IMR-90 (cell line): Measurements from ENCODE around the gene NOL12. TPM values are rescaled to one million over a fixed set of nuclear protein-coding genes. Genes with fewer than 3 reads are reported as not detected.

Experiments used
- ATAC-seq: fragments of 200-7000 bp; cut with Tn5 transposase; 2 replicates; pipeline ENCODE4 v1.9.1; 2020; ENCODE audit warnings: low read depth, mild to moderate bottlenecking, moderate library complexity
- BruUV-seq: library from RNA; stranded (reverse); fragments of 400-500 nt; replicated peaks from 2 replicates; lab custom pipeline; 2021; lab: Mats Ljungman, UMichigan
- CTCF ChIA-PET: fragments of 300-600 bp; formaldehyde crosslinking; extraction: SDS; loops from one replicate; lab custom pipeline; 2021; ENCODE audit warnings: antibody characterized with exemption; lab: Yijun Ruan, JAX
- POLR2A ChIA-PET: fragments of 300-600 bp; sonication (Branson Sonifier 250); formaldehyde crosslinking; loops from one replicate; lab custom pipeline; 2022; ENCODE audit warnings: antibody characterized with exemption; ENCODE audit not compliant: unreplicated experiment; lab: Charles Lee
- DNase-seq: peaks from one replicate; pipeline ENCODE4 v3.0.0; 2013
- H2AFZ ChIP-seq: replicated peaks from 2 replicates; pipeline ENCODE3; 2013; ENCODE audit warnings: low read length, mild to moderate bottlenecking; ENCODE audit not compliant: poor library complexity
- H2AK5ac ChIP-seq: 2 replicates; pipeline ENCODE4 v1.6.1; 2013; ENCODE audit warnings: low read depth, low read length, inconsistent platforms
- H2AK9ac ChIP-seq: replicated peaks from 2 replicates; pipeline ENCODE3; 2013; ENCODE audit warnings: mild to moderate bottlenecking, low read depth, low read length, moderate library complexity; ENCODE audit not compliant: poor library complexity
- H2BK120ac ChIP-seq: 2 replicates; pipeline ENCODE4 v1.6.1; 2013; ENCODE audit warnings: low read depth, low read length, inconsistent platforms
- H2BK15ac ChIP-seq: 3 replicates; pipeline ENCODE4 v1.6.1; 2013; ENCODE audit warnings: low read depth, low read length, inconsistent platforms
- H2BK20ac ChIP-seq: 2 replicates; pipeline ENCODE4 v1.6.1; 2013; ENCODE audit warnings: low read depth, mild to moderate bottlenecking, inconsistent platforms, low read length, moderate library complexity
- H2BK5ac ChIP-seq: 2 replicates; pipeline ENCODE4 v1.6.1; 2013; ENCODE audit warnings: mild to moderate bottlenecking, low read depth, low read length, inconsistent platforms; ENCODE audit not compliant: poor library complexity, severe bottlenecking
- H3K14ac ChIP-seq: replicated peaks from 2 replicates; pipeline ENCODE4 v1.6.1; 2013; ENCODE audit warnings: low read depth, low read length, inconsistent platforms
- H3K18ac ChIP-seq: 2 replicates; pipeline ENCODE4 v1.6.1; 2013; ENCODE audit warnings: low read depth, low read length, control low read depth
- H3K23ac ChIP-seq: 2 replicates; pipeline ENCODE4 v1.6.1; 2013; ENCODE audit warnings: low read depth, low read length, inconsistent platforms
- H3K27ac ChIP-seq: 2 replicates; pipeline ENCODE4 v1.5.1; 2013; ENCODE audit warnings: mild to moderate bottlenecking, control low read depth, low read length; ENCODE audit not compliant: insufficient read depth
- H3K27me3 ChIP-seq: 2 replicates; pipeline ENCODE4 v1.6.1; 2013; ENCODE audit warnings: low read length; ENCODE audit not compliant: control insufficient read depth, insufficient read depth
- H3K36me3 ChIP-seq: 2 replicates; pipeline ENCODE4 v1.6.1; 2013; ENCODE audit warnings: low read length, mixed read lengths; ENCODE audit not compliant: control insufficient read depth, insufficient read depth
- H3K4ac ChIP-seq: 2 replicates; pipeline ENCODE4 v1.6.1; 2013; ENCODE audit warnings: low read depth, low read length, inconsistent platforms
- H3K4me1 ChIP-seq: 2 replicates; pipeline ENCODE4 v1.6.1; 2013; ENCODE audit warnings: low read length, mixed read lengths; ENCODE audit not compliant: control insufficient read depth, insufficient read depth
- H3K4me2 ChIP-seq: 2 replicates; pipeline ENCODE4 v1.6.1; 2013; ENCODE audit warnings: low read depth, mild to moderate bottlenecking, control low read depth, low read length, moderate library complexity
- H3K4me3 ChIP-seq: 2 replicates; pipeline ENCODE4 v1.5.1; 2013; ENCODE audit warnings: low read depth, mild to moderate bottlenecking, control low read depth, low read length, moderate library complexity; ENCODE audit not compliant: insufficient read depth
- H3K56ac ChIP-seq: 2 replicates; pipeline ENCODE4 v1.6.1; 2013; ENCODE audit warnings: low read length, inconsistent platforms; ENCODE audit not compliant: insufficient read depth; ENCODE audit errors: extremely low read depth
- H3K79me1 ChIP-seq, 2 experiments: 2 replicates each; pipeline ENCODE4 v1.6.1; 2013; ENCODE audit warnings: low read length in 2 of 2, inconsistent platforms in 1 of 2, low read depth in 1 of 2
- H3K9ac ChIP-seq: 2 replicates; pipeline ENCODE4 v1.6.1; 2013; ENCODE audit warnings: low read depth, low read length, control low read depth
- H3K9me1 ChIP-seq: 2 replicates; pipeline ENCODE4 v1.6.1; 2013; ENCODE audit warnings: low read length, inconsistent platforms; ENCODE audit not compliant: insufficient read depth
- H3K9me3 ChIP-seq: 2 replicates; pipeline ENCODE4 v1.6.1; 2013; ENCODE audit warnings: low read length; ENCODE audit not compliant: control insufficient read depth, insufficient read depth
- H4K20me1 ChIP-seq: 2 replicates; pipeline ENCODE4 v1.6.1; 2013; ENCODE audit warnings: low read length, inconsistent platforms; ENCODE audit not compliant: insufficient read depth
- H4K5ac ChIP-seq: 2 replicates; pipeline ENCODE4 v1.6.1; 2013; ENCODE audit warnings: mild to moderate bottlenecking, low read depth, low read length, control low read depth
- H4K8ac ChIP-seq, 2 experiments: 2 replicates each; pipeline ENCODE4 v1.6.1; 2013; ENCODE audit warnings: low read depth in 2 of 2, low read length in 2 of 2, control low read depth in 1 of 2, inconsistent platforms in 1 of 2
- H4K91ac ChIP-seq: 2 replicates; pipeline ENCODE4 v1.6.1; 2013; ENCODE audit warnings: low read depth, low read length, inconsistent platforms; ENCODE audit not compliant: insufficient read depth
- CHD1 ChIP-seq: IDR thresholded peaks from 2 replicates; pipeline ENCODE4 v1.6.1; 2012; ENCODE audit warnings: low read depth, low read length, improper control_type of control experiment
- FOS ChIP-seq: fragments of 150-350 bp; IDR thresholded peaks from 2 replicates; pipeline ENCODE4 v1.6.1; 2016; ENCODE audit warnings: low read depth, low read length
- MAZ ChIP-seq: IDR thresholded peaks from 2 replicates; pipeline ENCODE4 v1.6.1; 2012; ENCODE audit warnings: low read depth, mild to moderate bottlenecking, low read length, improper control_type of control experiment, moderate library complexity, borderline replicate concordance
- WGBS, 2 experiments: methylation state at CpG; one replicate each; pipeline versions ENCODE4 v1.1.5 to v1.1.7; 2013; ENCODE audit warnings: missing lambda C conversion rate in 2 of 2; ENCODE audit not compliant: insufficient read length in 1 of 2; ENCODE audit errors: extremely low coverage in 2 of 2; 5-methylcytosine and 5-hydroxymethylcytosine counted together
- dilution Hi-C: fragments of 300-500 bp; cut with HindIII; formaldehyde crosslinking; loops from one replicate; pipeline ENCODE4 v1.14.3; 2018; ENCODE audit warnings: low sequenced_read_pairs; ENCODE audit not compliant: unreplicated experiment
- in situ Hi-C: fragments of 300-500 bp; cut with MboI; formaldehyde crosslinking; loops from 3 replicates; pipeline ENCODE4 v1.14.3; 2019; ENCODE audit warnings: low sequenced_read_pairs, inconsistent platforms, mixed read lengths
- intact Hi-C: fragments of 100-400 bp; cut with micrococcal nuclease; formaldehyde crosslinking; loops from 2 replicates; pipeline ENCODE4 v1.10.0; 2022
- polyA plus RNA-seq, 3 experiments: library from polyadenylated mRNA; depleted of rRNA; stranded (reverse); fragments of >200 nt; gene quantifications; 2 replicates each; pipeline ENCODE4 v1.2.3, GENCODE V29; 2012; ENCODE audit warnings: low replicate concordance in 1 of 3
- total RNA-seq: library from RNA; depleted of rRNA; stranded (reverse); fragments of >200 nt; gene quantifications from 2 replicates; pipeline ENCODE4 v1.2.3, GENCODE V29; 2012

Gene NOL12
- total and polyA plus RNA-seq, 2 of the 4 experiments (the other 2 are of a cell fraction), result 16.0 to 25.6 TPM

DNA sequence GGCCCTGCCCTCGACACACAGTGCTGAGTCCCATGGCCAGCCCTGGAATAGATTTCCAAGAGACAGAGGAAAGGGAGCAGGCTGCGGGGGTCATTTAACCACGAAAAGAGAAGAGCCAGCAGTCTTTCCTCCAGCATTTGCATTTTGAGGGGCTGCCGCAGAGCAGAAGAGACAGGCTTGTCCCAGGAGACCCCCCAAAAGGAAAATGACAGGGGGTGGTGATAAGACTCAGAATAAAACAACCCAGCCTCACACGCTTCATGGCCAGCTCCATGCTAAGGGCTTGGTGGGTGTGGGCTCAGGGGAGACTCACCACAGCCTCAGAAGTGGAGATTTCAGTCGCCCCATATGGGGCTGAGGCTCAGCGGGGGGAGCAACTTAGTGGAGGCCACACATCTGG is 27.6 kb downstream of the NOL12 start:
- Histone ChIP-seq H2BK20ac (no peak overlapping the region), H2AFZ (no peak overlapping the region), H2BK15ac (no peak overlapping the region), H4K91ac (no peak overlapping the region), H3K9ac (no peak overlapping the region), H4K20me1 (no peaks in the 10 kb centered on the region), H4K8ac (no peak overlapping the region), H3K4ac (no peak overlapping the region), H3K4me1 (no peaks in the 10 kb centered on the region), H2BK5ac (no peak overlapping the region), H3K18ac (no peak overlapping the region), H3K79me1 (no peaks in the 10 kb centered on the region), H3K36me3 (no peaks in the 10 kb centered on the region), H3K27ac (no peak overlapping the region), H3K56ac (no peak overlapping the region), H3K9me3 (no peaks in the 10 kb centered on the region), H2BK120ac (no peak overlapping the region), H2AK5ac (no peak overlapping the region), H3K4me3 (no peak overlapping the region), H4K5ac (no peak overlapping the region), H3K4me2 (no peak overlapping the region), H3K23ac (no peak overlapping the region), H2AK9ac (no peak overlapping the region), H3K9me1 (no peaks in the 10 kb centered on the region), H3K27me3 (no peaks in the 10 kb centered on the region), H3K14ac (no peak overlapping the region)
- intact Hi-C loops, result no loop called here
- ChIA-PET POLR2A (no interaction called here), CTCF (no interaction called here)
- TF ChIP-seq FOS, result no peak
- no peak for TF ChIP-seq MAZ
- TF ChIP-seq CHD1, result no peak
- no TSS peak for BruUV-seq
- in situ Hi-C loops, result no loop called here
- ATAC-seq, result no peak
- WGBS, 2 experiments, result no CpG with 5 or more reads among the region's 7 CpGs
- no peak for DNase-seq
- dilution Hi-C loops, result no loop called here
